HCT116 (cell line): Measurements from ENCODE around the gene ARHGAP8. TPM values are rescaled to one million over a fixed set of nuclear protein-coding genes. Genes with fewer than 3 reads are reported as not detected.

ENCODE experiments used
- ATAC-seq: fragments of 200-7000 bp; cut with Tn5 transposase; 2 replicates; pipeline ENCODE4 v1.9.1; 2020; ENCODE audit warnings: mild to moderate bottlenecking, moderate library complexity
- BruUV-seq: library from RNA; stranded (reverse); fragments of 400-500 nt; replicated peaks from 2 replicates; lab custom pipeline; 2021; lab: Mats Ljungman, UMichigan
- CTCF ChIA-PET: fragments of 300-600 bp; sonication (Branson Sonifier 250); formaldehyde crosslinking; loops from one replicate; lab custom pipeline; 2021; ENCODE audit warnings: antibody characterized with exemption; lab: Charles Lee
- POLR2A ChIA-PET: fragments of 300-600, 350-600 bp; sonication (Branson Sonifier 250); formaldehyde crosslinking; loops from one replicate; lab custom pipeline; 2021; ENCODE audit warnings: antibody characterized with exemption; lab: Charles Lee
- RAD21 ChIA-PET, 2 experiments: fragments of 300-600 bp; sonication (Branson Sonifier 250); formaldehyde crosslinking; loops; one replicate each; lab custom pipeline; 2023; ENCODE audit warnings: low total read pairs in 2 of 2; ENCODE audit not compliant: uncharacterized antibody in 2 of 2, unreplicated experiment in 2 of 2, low non-redundant PET in 1 of 2; lab: Charles Lee
- DNase-seq: peaks from one replicate; pipeline ENCODE4 v3.0.0-alpha.2; 2010; ENCODE audit warnings: low read depth, low spot score
- H2AFZ ChIP-seq: fragments of 200-600 bp; shearing (Covaris generic), sonication (generic); 2 replicates; pipeline ENCODE4 v1.6.1; 2017; ENCODE audit warnings: low read depth, mixed run types, mixed read lengths, antibody characterized with exemption, low read length; ENCODE audit not compliant: poor library complexity, severe bottlenecking
- H3K27ac ChIP-seq: 2 replicates; pipeline ENCODE4 v1.5.1; 2012; ENCODE audit warnings: low read depth, low read length
- H3K27me3 ChIP-seq: fragments of 200-600 bp; sonication (generic); 2 replicates; pipeline ENCODE4 v1.6.1; 2016; ENCODE audit warnings: mixed run types, low read length, mixed read lengths; ENCODE audit not compliant: insufficient read depth
- H3K36me3 ChIP-seq, 2 experiments: fragments of 200-500 bp in 1 of 2; fragments of 200-600 bp in 1 of 2; sonication (Bioruptor generic) in 1 of 2; sonication (generic) in 1 of 2; 2 replicates each; pipeline versions ENCODE4 v1.5.1 to v1.6.1; 2014 to 2016; ENCODE audit warnings: low read length in 2 of 2, inconsistent platforms in 1 of 2, mixed read lengths in 1 of 2, mixed run types in 1 of 2; ENCODE audit not compliant: insufficient read depth in 2 of 2, control insufficient read depth in 1 of 2
- H3K4me1 ChIP-seq, 2 experiments: fragments of 200-600 bp in 1 of 2; sonication (generic) in 1 of 2; 2 replicates each; pipeline versions ENCODE4 v1.5.1 to v1.6.1; 2012 to 2017; ENCODE audit warnings: low read length in 2 of 2, inconsistent platforms in 1 of 2, mild to moderate bottlenecking in 1 of 2, mixed read lengths in 1 of 2, mixed run types in 1 of 2, moderate library complexity in 1 of 2; ENCODE audit not compliant: insufficient read depth in 2 of 2, control insufficient read depth in 1 of 2
- H3K4me2 ChIP-seq: fragments of 200-600 bp; sonication (generic); 2 replicates; pipeline ENCODE4 v1.6.1; 2017; ENCODE audit warnings: mixed run types, low read length, mixed read lengths
- H3K4me3 ChIP-seq, 2 experiments: fragments of 200-600 bp in 1 of 2; sonication (generic) in 1 of 2; replicated peaks in 1 of 2; 2 replicates each; pipeline ENCODE4 v1.5.1; 2011 to 2016; ENCODE audit warnings: low read length in 2 of 2, control low read depth in 1 of 2, low read depth in 1 of 2, mild to moderate bottlenecking in 1 of 2, mixed read lengths in 1 of 2, mixed run types in 1 of 2
- H3K79me2 ChIP-seq: fragments of 200-600 bp; sonication (generic); 2 replicates; pipeline ENCODE4 v1.6.1; 2017; ENCODE audit warnings: mild to moderate bottlenecking, mixed run types, low read length, moderate library complexity, mixed read lengths; ENCODE audit not compliant: insufficient read depth
- H3K9ac ChIP-seq: fragments of 200-600 bp; sonication (generic); 2 replicates; pipeline ENCODE4 v1.6.1; 2016; ENCODE audit warnings: low read length, mixed read lengths
- H3K9me2 ChIP-seq: fragments of 200-600 bp; sonication (generic), shearing (Covaris generic); 2 replicates; pipeline ENCODE4 v1.6.1; 2017; ENCODE audit warnings: mixed run types, mild to moderate bottlenecking, moderate library complexity; ENCODE audit not compliant: insufficient read depth
- H3K9me3 ChIP-seq, 2 experiments: fragments of 200-500 bp in 1 of 2; fragments of 200-600 bp in 1 of 2; sonication (Bioruptor generic) in 1 of 2; sonication (generic) in 1 of 2; 2 replicates each; pipeline ENCODE4 v1.6.1; 2014 to 2017; ENCODE audit warnings: low read length in 2 of 2, mixed read lengths in 2 of 2, inconsistent platforms in 1 of 2, low read depth in 1 of 2, mild to moderate bottlenecking in 1 of 2, mixed run types in 1 of 2, moderate library complexity in 1 of 2; ENCODE audit not compliant: control insufficient read depth in 1 of 2, insufficient read depth in 1 of 2
- H4K20me1 ChIP-seq: fragments of 200-600 bp; sonication (generic), shearing (Covaris generic); 2 replicates; pipeline ENCODE4 v1.6.1; 2017; ENCODE audit warnings: mixed run types, mild to moderate bottlenecking, moderate library complexity; ENCODE audit not compliant: insufficient read depth
- ATF3 ChIP-seq: IDR thresholded peaks from 2 replicates; pipeline ENCODE4 v1.6.1; 2012
- EZH2 ChIP-seq: fragments of 200-600 bp; sonication (generic); IDR thresholded peaks from 2 replicates; pipeline ENCODE4 v1.6.1; 2017; ENCODE audit warnings: antibody characterized with exemption, mixed run types
- MAX ChIP-seq: IDR thresholded peaks from 2 replicates; pipeline ENCODE4 v1.6.1; 2012
- POLR2A ChIP-seq: IDR thresholded peaks from 2 replicates; pipeline ENCODE4 v1.7.0; 2011; ENCODE audit warnings: borderline replicate concordance; ENCODE audit not compliant: insufficient read depth, insufficient read length; ENCODE audit errors: extremely low read depth
- RAD21 ChIP-seq: IDR thresholded peaks from 2 replicates; pipeline ENCODE4 v1.6.1; 2012; ENCODE audit warnings: low read depth, mild to moderate bottlenecking
- REST ChIP-seq: IDR thresholded peaks from 2 replicates; pipeline ENCODE4 v1.6.1; 2012; ENCODE audit warnings: low read depth
- intact Hi-C: fragments of 100-400 bp; cut with micrococcal nuclease; formaldehyde crosslinking; loops from 2 replicates; pipeline ENCODE4 v1.10.0; 2022
- total RNA-seq: library from RNA; stranded (reverse); gene quantifications from one replicate; pipeline ENCODE4 v1.2.1, GENCODE V29; 2021; ENCODE audit not compliant: unreplicated experiment

The ARHGAP8 gene
- total RNA-seq, 1 experiment from 2014 or later: 67.5 TPM

- no peak overlapping the region for H3K27ac ChIP-seq
- ChIA-PET POLR2A (no interaction called here), CTCF (no interaction called here), RAD21 (no interaction called here)
- intact Hi-C loops: no loop called here
- no peaks in the 10 kb centered on the region for H3K27me3 ChIP-seq
- ATAC-seq (no peak), DNase-seq (no peak)
- no peaks in the 10 kb centered on the region; a peak in 1 of 4 replicates for H3K4me1 ChIP-seq
- TF ChIP-seq POLR2A (no peak), MAX (no peak), EZH2 (no peak), RAD21 (no peak)
- H3K4me2 ChIP-seq: no peak overlapping the region
- no TSS peak for BruUV-seq
- no peak overlapping the region for H3K4me3 ChIP-seq
- no peak overlapping the region for H3K9ac ChIP-seq
- H4K20me1 ChIP-seq: no peaks in the 10 kb centered on the region
- no peaks in the 10 kb centered on the region; a peak in 3 of 4 replicates for H3K36me3 ChIP-seq
- H3K9me2 ChIP-seq: no peaks in the 10 kb centered on the region
- H3K9me3 ChIP-seq: no peaks in the 10 kb centered on the region
- no peak overlapping the region for H2AFZ ChIP-seq
- no peaks in the 10 kb centered on the region for H3K79me2 ChIP-seq
Observed at GRCh38 chr22:44727709-44728108, 24.7 kb upstream of the ARHGAP8 start.

GRCh38 chr22:44728761-44729324 is 23.5 kb upstream of the ARHGAP8 start:
- RAD21 ChIA-PET: no interaction called here
- Histone ChIP-seq H3K36me3 (no peaks in the 10 kb centered on the region; a peak in 3 of 4 replicates), H4K20me1 (no peaks in the 10 kb centered on the region), H3K27ac (no peak overlapping the region), H3K4me1 (no peaks in the 10 kb centered on the region), H3K4me3 (no peak overlapping the region), H3K9me3 (no peaks in the 10 kb centered on the region), H3K27me3 (no peaks in the 10 kb centered on the region), H2AFZ (no peak overlapping the region), H3K9me2 (no peaks in the 10 kb centered on the region), H3K4me2 (no peak overlapping the region), H3K9ac (no peak overlapping the region), H3K79me2 (no peaks in the 10 kb centered on the region)
- CTCF ChIA-PET: no interaction called here
- DNase-seq (no peak), ATAC-seq (no peak)
- intact Hi-C loops: no loop called here
- no TSS peak for BruUV-seq
- TF ChIP-seq MAX: no peak
- TF ChIP-seq REST: no peak
- TF ChIP-seq ATF3: no peak
- no peak for TF ChIP-seq POLR2A
- POLR2A ChIA-PET: no interaction called here
